Measurements from ENCODE around the gene KIAA1328. TPM values are rescaled to one million over a fixed set of nuclear protein-coding genes. Genes with fewer than 3 reads are reported as not detected.

KIAA1328 gene
- total RNA-seq, 4 donors from 2014 or later = 21.2 to 26.6 (median 24.8) TPM

GRCh38 chr18:37265382-37265781 is 436.5 kb downstream of the KIAA1328 start:
- Histone ChIP-seq H3K27me3 (no peaks in the 10 kb centered on the region), H3K27ac (no peak overlapping the region), H3K4me3 (replicated peaks in 1 of 3) (no peak overlapping the region), H3K4me1 (no peaks in the 10 kb centered on the region), H3K9me3 (no peaks in the 10 kb centered on the region), H3K36me3 (no peaks in the 10 kb centered on the region)
- no peak for DNase-seq
- intact Hi-C loops (cut with DNase I) = no loop called here
- TF ChIP-seq, protein P1, sequence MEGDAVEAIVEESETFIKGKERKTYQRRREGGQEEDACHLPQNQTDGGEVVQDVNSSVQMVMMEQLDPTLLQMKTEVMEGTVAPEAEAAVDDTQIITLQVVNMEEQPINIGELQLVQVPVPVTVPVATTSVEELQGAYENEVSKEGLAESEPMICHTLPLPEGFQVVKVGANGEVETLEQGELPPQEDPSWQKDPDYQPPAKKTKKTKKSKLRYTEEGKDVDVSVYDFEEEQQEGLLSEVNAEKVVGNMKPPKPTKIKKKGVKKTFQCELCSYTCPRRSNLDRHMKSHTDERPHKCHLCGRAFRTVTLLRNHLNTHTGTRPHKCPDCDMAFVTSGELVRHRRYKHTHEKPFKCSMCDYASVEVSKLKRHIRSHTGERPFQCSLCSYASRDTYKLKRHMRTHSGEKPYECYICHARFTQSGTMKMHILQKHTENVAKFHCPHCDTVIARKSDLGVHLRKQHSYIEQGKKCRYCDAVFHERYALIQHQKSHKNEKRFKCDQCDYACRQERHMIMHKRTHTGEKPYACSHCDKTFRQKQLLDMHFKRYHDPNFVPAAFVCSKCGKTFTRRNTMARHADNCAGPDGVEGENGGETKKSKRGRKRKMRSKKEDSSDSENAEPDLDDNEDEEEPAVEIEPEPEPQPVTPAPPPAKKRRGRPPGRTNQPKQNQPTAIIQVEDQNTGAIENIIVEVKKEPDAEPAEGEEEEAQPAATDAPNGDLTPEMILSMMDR (IDR thresholded peaks at IDR 0.05) = no peak
- 14 to 80% methylated on average over 1 to 2 of the region's 2 CpGs for WGBS, 2 donors

GRCh38 chr18:37266290-37266689 is 437.4 kb downstream of the KIAA1328 start:
- no peak overlapping the region for H3K27ac ChIP-seq
- 39% methylated on average over 12 of the region's 13 CpGs; no CpG with 5 or more reads in 1 of the 2 donors for WGBS, 2 donors
- no peak for TF ChIP-seq POLR2A (IDR thresholded peaks at IDR 0.05)
- TF ChIP-seq, protein P1 (IDR thresholded peaks at IDR 0.05) = no peak
- no peaks in the 10 kb centered on the region for H3K36me3 ChIP-seq
- intact Hi-C loops (cut with DNase I) = no loop called here
- H3K27me3 ChIP-seq = no peaks in the 10 kb centered on the region
- no peaks in the 10 kb centered on the region for H3K9me3 ChIP-seq
- H3K4me3 ChIP-seq (replicated peaks in 1 of 3) = no peak overlapping the region
- H3K4me1 ChIP-seq = no peaks in the 10 kb centered on the region
- no peak for DNase-seq

GRCh38 chr18:37270038-37270665 is 441.2 kb downstream of the KIAA1328 start:
- intact Hi-C loops (cut with DNase I) = no loop called here
- no peaks in the 10 kb centered on the region for H3K4me1 ChIP-seq
- 17 to 23% methylated on average over 8 of the region's 8 CpGs for WGBS, 2 donors
- TF ChIP-seq, protein P1 (IDR thresholded peaks at IDR 0.05) = no peak
- TF ChIP-seq POLR2A (IDR thresholded peaks at IDR 0.05) = no peak
- no peak overlapping the region for H3K27ac ChIP-seq
- DNase-seq = peak; percentile 54 to 67
- no peaks in the 10 kb centered on the region for H3K36me3 ChIP-seq
- no peaks in the 10 kb centered on the region for H3K27me3 ChIP-seq
- H3K4me3 ChIP-seq (replicated peaks in 1 of 3) = no peak overlapping the region
- no peaks in the 10 kb centered on the region for H3K9me3 ChIP-seq

GRCh38 chr18:37270666-37271052 is 441.7 kb downstream of the KIAA1328 start:
- Histone ChIP-seq H3K27ac (no peak overlapping the region), H3K27me3 (no peaks in the 10 kb centered on the region), H3K9me3 (no peaks in the 10 kb centered on the region), H3K4me1 (no peaks in the 10 kb centered on the region), H3K36me3 (no peaks in the 10 kb centered on the region), H3K4me3 (replicated peaks in 1 of 3) (no peak overlapping the region)
- WGBS, 2 donors = 86 to 88% methylated on average over 7 of the region's 7 CpGs
- no peak for DNase-seq
- intact Hi-C loops (cut with DNase I) = no loop called here
- TF ChIP-seq POLR2A (IDR thresholded peaks at IDR 0.05) = no peak
- TF ChIP-seq, protein P1 (IDR thresholded peaks at IDR 0.05) = no peak

- no peak overlapping the region for H3K4me3 ChIP-seq (replicated peaks in 1 of 3)
- no peak for TF ChIP-seq POLR2A (IDR thresholded peaks at IDR 0.05)
- TF ChIP-seq, protein P1 (IDR thresholded peaks at IDR 0.05) = no peak
- no peaks in the 10 kb centered on the region for H3K4me1 ChIP-seq
- no peaks in the 10 kb centered on the region for H3K9me3 ChIP-seq
- H3K27me3 ChIP-seq = no peaks in the 10 kb centered on the region
- H3K36me3 ChIP-seq = no peaks in the 10 kb centered on the region
- H3K27ac ChIP-seq = no peak overlapping the region
- DNase-seq = no peak
- intact Hi-C loops (cut with DNase I) = no loop called here
- WGBS, 2 donors = 62 to 76% methylated on average over 2 of the region's 2 CpGs
Measured at GRCh38 chr18:37272226-37272625, 443.3 kb downstream of the KIAA1328 start.
